ENCODE measurements around the gene ST6GALNAC3.

DNA sequence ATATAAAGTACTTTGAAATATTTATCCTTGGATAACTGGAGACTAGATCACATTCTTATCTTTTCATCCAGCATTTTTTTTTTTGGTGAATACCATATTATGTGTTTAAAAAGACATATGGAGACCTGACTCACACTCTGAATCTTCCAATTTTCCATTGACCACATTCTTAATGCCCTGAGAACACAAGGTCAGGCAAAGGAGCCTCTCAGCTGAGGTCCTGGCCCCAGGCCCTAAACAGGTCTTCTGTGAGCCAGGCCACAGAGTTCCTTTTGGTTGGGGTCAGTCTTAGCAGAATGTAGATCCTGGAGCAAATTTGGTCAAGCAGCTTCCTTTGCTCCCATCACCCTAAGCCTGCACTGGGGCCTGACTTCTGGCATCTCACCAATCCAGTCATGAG is 402.6 kb downstream of the ST6GALNAC3 start:
- TF ChIP-seq, protein P1, sequence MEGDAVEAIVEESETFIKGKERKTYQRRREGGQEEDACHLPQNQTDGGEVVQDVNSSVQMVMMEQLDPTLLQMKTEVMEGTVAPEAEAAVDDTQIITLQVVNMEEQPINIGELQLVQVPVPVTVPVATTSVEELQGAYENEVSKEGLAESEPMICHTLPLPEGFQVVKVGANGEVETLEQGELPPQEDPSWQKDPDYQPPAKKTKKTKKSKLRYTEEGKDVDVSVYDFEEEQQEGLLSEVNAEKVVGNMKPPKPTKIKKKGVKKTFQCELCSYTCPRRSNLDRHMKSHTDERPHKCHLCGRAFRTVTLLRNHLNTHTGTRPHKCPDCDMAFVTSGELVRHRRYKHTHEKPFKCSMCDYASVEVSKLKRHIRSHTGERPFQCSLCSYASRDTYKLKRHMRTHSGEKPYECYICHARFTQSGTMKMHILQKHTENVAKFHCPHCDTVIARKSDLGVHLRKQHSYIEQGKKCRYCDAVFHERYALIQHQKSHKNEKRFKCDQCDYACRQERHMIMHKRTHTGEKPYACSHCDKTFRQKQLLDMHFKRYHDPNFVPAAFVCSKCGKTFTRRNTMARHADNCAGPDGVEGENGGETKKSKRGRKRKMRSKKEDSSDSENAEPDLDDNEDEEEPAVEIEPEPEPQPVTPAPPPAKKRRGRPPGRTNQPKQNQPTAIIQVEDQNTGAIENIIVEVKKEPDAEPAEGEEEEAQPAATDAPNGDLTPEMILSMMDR (IDR thresholded peaks at IDR 0.05; ENCODE audit: low read depth, low read length): no peak
- TF ChIP-seq EZH2phosphoT487 (IDR thresholded peaks at IDR 0.05; ENCODE audit: low read depth): no peak
